ENCODE measurements around the gene ZNF785.
"Not testable (repeated sequence)": the region's sequence is repeated elsewhere in the genome, so short reads cannot be mapped to it uniquely, and the experiment has no call there.

ZNF785 gene

GRCh38 chr16:30536391-30537024 lies 49.0 kb downstream of the ZNF785 start:
- not testable (repeated sequence) for DNase-seq

DNA sequence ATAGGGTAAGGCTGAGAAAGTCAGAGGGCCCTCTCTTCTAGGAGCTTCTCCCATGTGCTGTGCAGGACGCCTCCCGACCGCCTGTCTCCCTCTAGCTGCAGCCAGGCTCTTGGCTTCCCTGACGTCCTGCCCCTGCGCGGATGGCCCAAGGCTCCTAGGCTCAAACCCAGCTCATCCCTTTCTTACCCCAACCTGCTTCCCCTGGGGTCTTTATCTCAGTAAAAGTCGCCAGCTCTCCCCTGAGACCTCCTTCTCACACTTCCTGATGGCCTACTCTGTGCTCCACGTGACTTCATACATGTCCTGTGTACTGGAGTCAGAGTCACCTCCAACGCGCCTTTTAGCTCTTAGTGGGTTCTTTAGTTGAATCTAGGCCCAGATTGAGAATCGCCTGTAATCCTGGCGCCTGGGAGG lies 49.7 kb downstream of the ZNF785 start:
- peak; percentile 92 for DNase-seq

- DNase-seq: no peak
Observed at GRCh38 chr16:30535106-30535776, 50.3 kb downstream of the ZNF785 start.

- peak; percentile 96 for DNase-seq
Observed at GRCh38 chr16:30534368-30535105, 51.0 kb downstream of the ZNF785 start, which contains the start of gene ZNF747. Gene ZNF747 (minus strand): TSS chr16:30534858. CDS start chr16:30534679, 179 bp downstream.

DNA sequence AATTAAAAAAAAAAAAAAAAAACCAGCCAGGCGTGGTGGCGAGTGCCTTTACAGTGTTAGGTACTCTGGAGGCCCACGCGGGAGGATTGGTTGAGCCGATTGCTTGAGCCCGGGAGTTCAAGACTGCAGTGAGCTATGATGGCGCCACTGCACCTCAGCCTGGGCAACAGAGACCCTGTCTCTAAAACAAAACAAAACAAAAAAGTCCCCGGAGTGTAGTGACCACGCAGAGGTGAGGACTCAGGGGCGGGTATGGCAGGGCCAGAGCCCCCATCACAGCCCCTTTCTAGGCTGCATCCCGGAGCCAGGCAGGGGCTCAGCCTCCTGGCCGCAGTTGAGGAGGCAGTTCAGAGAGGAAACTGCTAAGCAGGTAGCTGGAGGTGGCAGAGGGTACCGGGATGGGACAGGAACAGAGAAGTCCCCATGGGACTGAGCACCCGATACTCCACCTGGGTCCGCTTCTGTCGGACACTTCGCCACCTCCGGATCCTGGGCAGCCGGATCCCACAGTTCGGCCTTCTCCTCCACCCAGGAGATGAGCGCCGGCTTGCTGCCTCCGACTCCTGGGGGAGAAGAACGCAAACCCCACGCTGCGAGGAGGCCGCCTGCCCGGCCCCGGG lies 51.6 kb downstream of the ZNF785 start:
- DNase-seq: peak; percentile 57

GRCh38 chr16:30533146-30533522 lies 52.4 kb downstream of the ZNF785 start:
- no peak for DNase-seq

- DNase-seq: no peak
Observed at GRCh38 chr16:30532285-30533145, 53.0 kb downstream of the ZNF785 start.

All from RPMI8226 (cell line).